A549 (cell line): ENCODE results near the gene TIMP3.

Experiments used
- NR3C1 ChIP-seq: fragments of >200 bp; sonication (Bioruptor Twin); formaldehyde crosslinking; IDR thresholded peaks from 3 replicates; pipeline ENCODE4 v1.6.1; 2017
- RFX5 ChIP-seq: fragments of 450-650 bp; IDR thresholded peaks from 2 replicates; pipeline ENCODE4 v1.7.1; 2014; ENCODE audit warnings: antibody characterized with exemption, mild to moderate bottlenecking, moderate library complexity

GRCh38 chr22:32866953-32867352 is 65.4 kb downstream of the TIMP3 start:
- TF ChIP-seq RFX5, result no peak
- TF ChIP-seq NR3C1, result no peak
